WERI-Rb-1 (cell line): ENCODE data around the gene DENND1B.
A peak's percentile ranks its signal among the peaks of the same experiment; 100 is the strongest.

Source experiments
- DNase-seq: peaks from one replicate; pipeline ENCODE4 v3.0.0-alpha.2; 2020
- H3K27ac ChIP-seq: fragments of 250-450 bp; sonication (Bioruptor Pico); 2 replicates; pipeline ENCODE4 v1.5.1; 2020; ENCODE audit warnings: mild to moderate bottlenecking, moderate library complexity
- H3K27me3 ChIP-seq: fragments of 250-450 bp; sonication (Bioruptor Pico); 2 replicates; pipeline ENCODE4 v1.5.1; 2021; ENCODE audit warnings: mild to moderate bottlenecking, low read depth, moderate library complexity; ENCODE audit not compliant: insufficient read depth, severe bottlenecking
- H3K36me3 ChIP-seq: fragments of 250-450 bp; sonication (Bioruptor Pico); 2 replicates; pipeline ENCODE4 v1.5.1; 2020; ENCODE audit warnings: mild to moderate bottlenecking, moderate library complexity
- H3K4me3 ChIP-seq: 2 replicates; pipeline ENCODE4 v1.5.1; 2011; ENCODE audit warnings: low read depth, mild to moderate bottlenecking, control low read depth, low read length
- H3K9me3 ChIP-seq: fragments of 250-450 bp; sonication (Bioruptor Pico); 2 replicates; pipeline ENCODE4 v1.5.1; 2021; ENCODE audit warnings: mild to moderate bottlenecking, moderate library complexity; ENCODE audit not compliant: severe bottlenecking
- TF ChIP-seq, protein P1 (sequence below): IDR thresholded peaks from 2 replicates; pipeline ENCODE4 v1.5.1; 2011; ENCODE audit warnings: low read depth, mild to moderate bottlenecking, control low read depth, inconsistent platforms, low read length

The DENND1B gene

DNA sequence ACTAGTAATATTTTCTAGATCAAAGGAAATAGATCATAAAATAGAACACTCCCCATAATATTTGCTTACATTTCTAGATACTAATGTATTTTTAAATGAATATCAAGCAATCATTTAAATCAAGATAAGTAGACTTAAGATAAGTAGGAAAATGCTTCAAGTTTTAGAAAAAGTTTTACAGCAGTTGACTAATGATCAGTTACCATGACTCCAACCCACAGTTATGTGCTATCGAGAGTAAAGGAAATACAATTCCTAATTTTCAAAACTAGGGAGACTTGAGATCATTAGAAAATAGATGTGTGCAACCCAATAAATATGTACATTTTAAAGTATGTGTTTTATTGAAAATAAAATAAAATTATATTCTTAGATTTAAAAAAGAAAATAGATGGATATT is 95.0 kb downstream of the DENND1B start:
- TF ChIP-seq, protein P1, sequence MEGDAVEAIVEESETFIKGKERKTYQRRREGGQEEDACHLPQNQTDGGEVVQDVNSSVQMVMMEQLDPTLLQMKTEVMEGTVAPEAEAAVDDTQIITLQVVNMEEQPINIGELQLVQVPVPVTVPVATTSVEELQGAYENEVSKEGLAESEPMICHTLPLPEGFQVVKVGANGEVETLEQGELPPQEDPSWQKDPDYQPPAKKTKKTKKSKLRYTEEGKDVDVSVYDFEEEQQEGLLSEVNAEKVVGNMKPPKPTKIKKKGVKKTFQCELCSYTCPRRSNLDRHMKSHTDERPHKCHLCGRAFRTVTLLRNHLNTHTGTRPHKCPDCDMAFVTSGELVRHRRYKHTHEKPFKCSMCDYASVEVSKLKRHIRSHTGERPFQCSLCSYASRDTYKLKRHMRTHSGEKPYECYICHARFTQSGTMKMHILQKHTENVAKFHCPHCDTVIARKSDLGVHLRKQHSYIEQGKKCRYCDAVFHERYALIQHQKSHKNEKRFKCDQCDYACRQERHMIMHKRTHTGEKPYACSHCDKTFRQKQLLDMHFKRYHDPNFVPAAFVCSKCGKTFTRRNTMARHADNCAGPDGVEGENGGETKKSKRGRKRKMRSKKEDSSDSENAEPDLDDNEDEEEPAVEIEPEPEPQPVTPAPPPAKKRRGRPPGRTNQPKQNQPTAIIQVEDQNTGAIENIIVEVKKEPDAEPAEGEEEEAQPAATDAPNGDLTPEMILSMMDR = no peak
- Histone ChIP-seq H3K36me3 (no peaks in the 10 kb centered on the region), H3K27ac (no peak overlapping the region), H3K9me3 (no peaks in the 10 kb centered on the region), H3K4me3 (no peak overlapping the region), H3K27me3 (no peaks in the 10 kb centered on the region)
- no peak for DNase-seq

GRCh38 chr1:197677752-197678295 is 97.5 kb downstream of the DENND1B start:
- TF ChIP-seq, protein P1 = no peak
- peak; percentile 37 for DNase-seq
- Histone ChIP-seq H3K27me3 (no peaks in the 10 kb centered on the region), H3K36me3 (no peaks in the 10 kb centered on the region), H3K27ac (peak overlapping the region; percentile 86), H3K9me3 (no peaks in the 10 kb centered on the region), H3K4me3 (peak overlapping the region; percentile 2; the same call in 1 of the 2 replicates)

- H3K27ac ChIP-seq = peak overlapping the region; percentile 86
- H3K4me3 ChIP-seq = no peak overlapping the region
- H3K27me3 ChIP-seq = no peaks in the 10 kb centered on the region
- no peaks in the 10 kb centered on the region for H3K36me3 ChIP-seq
- DNase-seq = no peak
- TF ChIP-seq, protein P1 = no peak
- H3K9me3 ChIP-seq = no peaks in the 10 kb centered on the region
These were observed 98.0 kb downstream of the DENND1B start for GRCh38 chr1:197677313-197677712.

- TF ChIP-seq, protein P1 = no peak
- DNase-seq = peak; percentile 67
- H3K4me3 ChIP-seq = peak overlapping the region; percentile 53
- H3K36me3 ChIP-seq = no peaks in the 10 kb centered on the region
- H3K27ac ChIP-seq = peak overlapping the region; percentile 86
- H3K27me3 ChIP-seq = no peaks in the 10 kb centered on the region
- no peaks in the 10 kb centered on the region for H3K9me3 ChIP-seq
These were observed 99.6 kb downstream of the DENND1B start for GRCh38 chr1:197675583-197676208.

- peak; percentile 97 for DNase-seq
- H3K36me3 ChIP-seq = no peaks in the 10 kb centered on the region
- TF ChIP-seq, protein P1 = no peak
These were observed 101.0 kb downstream of the DENND1B start for GRCh38 chr1:197674286-197674685.

More at GRCh38 chr1:197674286-197674685, 101.0 kb downstream of the DENND1B start:
- Histone ChIP-seq H3K9me3 (no peaks in the 10 kb centered on the region), H3K4me3 (peak overlapping the region; percentile 53), H3K27me3 (no peaks in the 10 kb centered on the region), H3K27ac (peak overlapping the region; percentile 86)
